ENCODE results near the gene PCED1B.
"Not testable (repeated sequence)": the region's sequence is repeated elsewhere in the genome, so short reads cannot be mapped to it uniquely, and the experiment has no call there.

The PCED1B gene

DNA sequence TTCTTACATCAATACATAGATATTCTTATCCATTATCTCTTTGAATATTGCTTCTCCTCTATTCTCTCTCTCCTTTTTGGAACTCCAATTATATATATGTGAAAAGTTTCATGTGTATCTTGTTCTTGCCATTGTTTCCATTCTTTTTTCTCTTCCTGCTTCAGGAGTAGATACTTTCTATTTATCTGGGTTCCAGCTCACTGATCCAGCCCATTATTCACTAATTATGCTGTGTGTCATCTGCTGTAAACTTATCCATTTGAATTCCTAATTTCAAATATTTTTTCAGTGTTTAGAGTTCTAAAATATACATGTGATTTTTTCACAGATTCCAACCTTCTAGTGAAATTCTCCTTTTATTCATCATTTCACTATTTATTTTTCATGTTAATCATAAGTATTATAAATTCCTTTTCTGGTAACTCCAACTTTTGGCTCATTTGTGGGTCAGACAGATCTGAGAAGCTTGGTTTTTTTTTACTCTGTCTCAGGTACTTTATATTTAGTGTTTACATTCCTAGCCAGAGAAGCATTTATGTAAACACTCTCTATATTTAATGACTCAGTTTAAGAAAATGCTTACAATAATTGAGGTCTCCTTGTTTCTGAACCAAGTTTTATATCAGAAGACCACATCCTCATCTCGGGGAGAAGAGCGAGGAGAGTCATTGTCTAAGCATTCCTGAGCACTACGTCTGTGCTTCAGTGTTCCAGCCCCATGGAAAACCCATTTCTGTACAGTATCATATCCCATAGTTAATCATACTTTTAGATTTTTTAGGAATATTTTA, 16.2 kb downstream of the PCED1B start:
- DNase-seq = no peak

DNA sequence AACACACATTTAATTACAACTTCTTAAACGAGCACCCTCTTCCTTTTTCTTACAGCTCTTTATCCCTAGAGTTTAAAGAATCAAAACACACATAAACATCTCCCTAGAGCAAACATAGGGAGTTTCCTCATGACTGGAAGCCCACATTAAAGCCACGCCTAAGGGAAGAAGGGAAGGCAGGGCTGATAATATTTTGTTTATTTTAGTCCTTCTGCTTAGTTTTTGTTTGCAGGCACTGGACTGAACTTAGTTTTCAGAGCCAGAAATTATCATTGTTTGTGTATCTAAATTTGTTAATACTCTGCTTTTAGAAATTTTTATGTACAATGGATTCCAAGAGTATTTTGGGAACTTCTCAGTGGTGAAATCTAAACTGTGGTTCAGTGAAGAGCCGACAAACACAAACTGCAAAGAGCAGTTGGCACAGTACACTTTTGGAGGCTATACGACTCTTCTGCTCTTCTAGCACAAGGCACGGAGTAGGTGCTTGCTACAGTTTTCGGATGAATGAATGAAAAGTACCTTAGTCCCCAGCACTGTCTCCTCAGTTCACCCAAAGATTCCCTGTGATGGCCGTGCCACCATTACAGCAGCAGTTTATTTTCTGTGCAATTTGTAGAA, 18.0 kb downstream of the PCED1B start:
- no peak for DNase-seq

DNA sequence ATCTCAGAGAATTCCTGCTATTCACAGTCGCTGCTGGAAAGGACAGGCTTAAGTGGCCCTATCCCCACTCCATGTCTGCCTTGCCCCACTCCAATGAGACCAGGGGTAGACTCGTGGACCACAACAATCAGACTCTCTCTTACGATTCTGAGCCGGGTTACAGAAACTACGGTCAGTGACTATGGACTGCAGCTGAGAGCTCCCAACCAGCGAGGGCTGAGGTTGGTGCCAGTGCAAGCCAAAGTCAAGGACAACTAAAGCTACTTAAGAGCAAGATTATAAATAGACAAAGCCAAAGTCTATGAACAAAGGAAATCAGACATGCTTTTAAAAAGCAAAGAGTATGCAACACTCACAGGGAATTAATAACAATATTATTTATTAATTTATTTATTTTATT, 18.7 kb downstream of the PCED1B start:
- DNase-seq = no peak

DNA sequence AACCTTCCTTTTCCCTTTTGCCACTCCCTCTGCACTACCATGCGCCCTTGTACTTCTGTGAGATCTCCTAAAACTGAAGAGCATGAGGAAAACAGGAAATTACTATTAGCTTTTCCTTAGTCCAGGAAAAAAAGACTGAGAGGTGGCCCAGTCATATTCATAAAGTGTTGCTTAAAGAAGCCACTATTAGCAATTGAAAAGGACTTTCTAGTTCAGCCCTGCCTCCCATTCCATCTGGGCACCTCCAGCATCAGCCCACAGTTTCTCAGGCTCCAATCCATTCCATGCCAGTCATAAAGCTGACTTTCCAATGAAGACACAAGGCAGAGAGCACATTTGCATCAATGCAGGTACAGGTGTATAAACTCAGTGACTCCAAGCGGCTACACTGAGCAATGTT, 20.2 kb downstream of the PCED1B start:
- DNase-seq = peak in 1 of 2 experiments; percentile 58

DNA sequence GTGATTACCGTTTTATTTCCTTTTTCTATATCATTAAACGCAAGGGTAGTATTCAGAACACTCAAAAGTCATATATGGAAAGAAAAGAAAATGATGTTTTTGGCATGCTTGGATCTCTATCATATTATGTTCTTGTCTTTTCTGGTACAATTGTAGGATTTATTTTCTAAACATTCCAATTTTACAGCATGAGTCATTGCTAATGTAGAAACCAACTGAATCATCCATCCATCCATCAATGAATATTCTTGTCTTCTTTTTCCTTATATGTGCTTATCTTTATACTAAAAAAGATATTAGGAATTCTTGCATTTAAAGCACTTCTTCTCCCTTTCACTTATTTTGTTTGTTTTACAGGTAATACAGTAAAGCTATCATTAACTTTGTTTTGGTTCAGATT, 20.7 kb downstream of the PCED1B start:
- DNase-seq = no peak

DNA sequence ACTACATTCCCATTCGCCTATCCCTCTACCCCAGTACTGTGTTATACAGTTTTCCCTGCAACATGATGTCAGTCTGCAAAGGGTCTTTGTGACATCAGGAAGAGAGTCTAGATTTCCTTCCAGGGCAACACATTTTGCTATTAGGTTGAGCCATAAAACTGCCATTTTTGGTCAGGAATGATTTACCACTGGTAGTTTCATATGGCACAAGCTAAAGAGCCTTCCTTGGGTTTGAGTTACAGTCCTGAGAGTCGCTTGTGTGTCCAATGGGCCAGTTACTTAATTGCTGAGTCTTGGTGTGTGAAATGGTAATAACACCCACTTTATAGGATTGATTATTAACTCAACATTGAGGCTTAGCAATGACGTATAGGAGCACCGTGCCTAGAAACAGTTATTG, 23.0 kb downstream of the PCED1B start:
- no peak for DNase-seq

DNA sequence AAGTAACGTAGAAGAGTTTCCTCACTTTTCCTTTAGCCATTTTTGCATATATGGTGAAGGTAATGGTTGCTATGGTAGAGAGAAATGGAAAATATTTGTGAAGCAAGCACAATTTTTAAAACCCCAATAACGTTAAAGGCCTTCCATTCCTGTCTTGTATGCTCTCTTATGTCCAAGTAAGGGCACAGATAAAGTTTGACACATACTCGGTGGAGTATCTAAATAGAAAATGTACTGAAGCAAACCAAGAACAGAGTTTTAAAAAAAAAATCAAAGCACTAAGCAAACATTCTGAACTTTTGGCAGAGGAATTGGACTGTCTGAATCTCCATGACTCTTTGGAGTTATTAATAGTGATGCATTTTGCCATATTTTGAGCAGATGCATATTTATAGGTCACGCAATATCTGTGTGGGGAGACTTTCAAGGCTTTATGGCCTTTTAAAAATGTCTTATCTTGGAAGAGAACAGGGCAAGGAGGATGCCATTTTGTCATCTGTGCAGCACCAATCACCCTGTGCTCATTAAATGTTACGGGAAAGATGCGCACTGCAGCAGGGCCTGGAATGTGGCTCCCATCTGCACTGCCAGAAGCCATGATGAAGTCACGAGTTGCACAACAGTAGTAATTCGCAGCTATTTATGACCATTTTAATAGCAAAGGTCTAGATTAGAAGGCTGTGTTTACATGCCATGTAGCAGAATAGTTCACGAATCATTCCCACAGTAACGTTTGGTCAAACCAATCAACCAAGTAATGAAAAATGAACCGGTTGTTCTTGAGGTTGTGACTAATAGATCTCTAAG, 23.6 kb downstream of the PCED1B start:
- DNase-seq = no peak

DNA sequence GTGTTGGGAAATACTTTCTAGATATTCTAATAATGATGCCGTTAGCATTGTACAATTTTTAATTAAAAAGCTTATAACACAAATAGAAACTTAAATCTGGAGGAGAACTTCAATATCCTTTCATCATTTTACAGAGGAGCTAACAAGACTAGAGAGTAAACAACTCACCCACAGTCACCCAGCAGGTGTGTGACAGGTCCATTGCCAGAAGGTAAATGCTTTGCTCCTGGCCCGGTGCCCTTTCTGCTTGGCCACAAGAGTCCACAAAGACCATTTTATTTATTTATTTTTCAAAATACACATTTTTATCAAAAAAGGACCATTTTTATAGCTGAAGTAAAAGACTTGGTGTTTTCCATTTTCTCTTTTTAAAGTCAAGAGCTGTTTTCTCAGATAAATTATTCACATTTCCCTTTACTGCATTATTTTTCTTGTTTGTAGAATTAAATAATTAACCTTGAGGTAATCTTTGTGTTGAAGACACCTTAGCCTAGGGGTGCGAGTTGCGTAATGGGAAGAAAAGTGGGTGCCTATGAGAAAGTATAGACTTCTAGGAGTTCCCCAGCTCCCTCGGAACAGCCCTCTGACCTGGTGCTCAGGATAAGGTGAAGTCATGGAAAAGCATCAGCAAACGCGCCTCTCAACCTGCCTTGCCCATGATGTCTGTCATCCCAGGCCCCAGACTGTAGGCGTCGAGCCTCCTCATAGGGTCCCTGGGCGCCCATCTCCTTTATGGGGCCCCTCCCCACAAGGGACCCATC, 26.7 kb downstream of the PCED1B start:
- DNase-seq = no peak

DNA sequence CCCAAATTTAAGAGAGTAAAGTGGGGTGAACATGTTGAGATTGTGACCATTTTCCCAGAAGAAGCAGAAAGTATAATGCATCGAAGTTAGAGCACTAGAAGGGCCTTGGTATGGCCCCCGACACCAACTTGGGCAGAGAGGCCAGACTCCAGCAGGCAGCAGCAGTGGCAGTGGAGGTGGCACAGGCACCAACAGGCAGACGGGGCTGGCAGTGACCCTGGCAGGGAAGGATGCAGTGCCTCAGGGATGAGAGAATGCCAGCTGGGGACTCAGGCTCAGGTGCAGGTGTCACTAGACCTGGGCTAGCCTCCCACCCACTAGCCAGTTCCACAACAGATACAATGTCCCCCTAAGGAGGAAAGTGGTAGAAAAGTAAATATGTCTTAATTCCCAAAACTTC, 28.0 kb downstream of the PCED1B start:
- no peak for DNase-seq

DNA sequence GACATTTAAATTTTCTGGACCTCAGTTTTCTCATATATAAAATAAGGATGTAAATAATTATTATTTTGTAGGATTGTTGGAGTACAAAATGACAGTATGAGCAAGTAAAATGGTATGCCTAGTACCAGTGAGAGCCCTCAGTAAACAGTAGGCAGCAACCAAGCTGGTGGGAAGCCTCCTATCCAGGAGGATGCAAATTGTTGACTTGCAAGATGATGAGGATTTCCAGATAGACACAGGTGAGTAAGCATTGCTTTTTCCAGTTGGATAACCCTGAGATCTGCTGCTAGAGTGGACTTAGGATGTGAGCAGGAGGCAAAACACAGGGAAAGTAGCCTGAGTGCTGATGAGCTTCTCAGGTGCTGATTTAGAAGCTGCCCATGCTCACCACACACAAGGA, 28.5 kb downstream of the PCED1B start:
- DNase-seq = peak; percentile 76 to 82

DNA sequence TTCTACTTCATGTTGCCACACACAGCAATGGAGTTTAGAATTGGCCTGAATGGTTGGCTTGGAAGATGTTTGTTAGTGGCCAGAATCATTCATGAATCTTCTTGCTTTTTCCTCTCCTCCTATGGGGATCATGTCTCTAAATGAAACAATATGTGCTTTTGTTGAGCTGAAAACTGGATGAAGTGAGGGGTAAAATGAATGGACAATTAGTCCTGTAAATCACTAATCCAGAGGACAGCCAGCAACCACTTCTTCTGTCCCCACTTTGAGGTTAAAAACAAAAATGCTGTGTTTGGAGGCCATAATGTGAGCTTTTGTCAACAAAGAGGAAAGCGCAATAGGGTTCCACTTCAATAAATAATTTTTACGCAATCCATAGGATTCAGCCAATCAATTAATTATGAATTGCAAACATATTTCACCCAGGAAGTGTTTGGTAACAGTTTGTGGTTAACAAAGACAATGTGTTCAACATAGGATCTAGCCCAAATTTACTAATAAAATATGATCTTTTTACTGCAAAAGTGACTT, 30.7 kb downstream of the PCED1B start:
- DNase-seq = no peak

DNA sequence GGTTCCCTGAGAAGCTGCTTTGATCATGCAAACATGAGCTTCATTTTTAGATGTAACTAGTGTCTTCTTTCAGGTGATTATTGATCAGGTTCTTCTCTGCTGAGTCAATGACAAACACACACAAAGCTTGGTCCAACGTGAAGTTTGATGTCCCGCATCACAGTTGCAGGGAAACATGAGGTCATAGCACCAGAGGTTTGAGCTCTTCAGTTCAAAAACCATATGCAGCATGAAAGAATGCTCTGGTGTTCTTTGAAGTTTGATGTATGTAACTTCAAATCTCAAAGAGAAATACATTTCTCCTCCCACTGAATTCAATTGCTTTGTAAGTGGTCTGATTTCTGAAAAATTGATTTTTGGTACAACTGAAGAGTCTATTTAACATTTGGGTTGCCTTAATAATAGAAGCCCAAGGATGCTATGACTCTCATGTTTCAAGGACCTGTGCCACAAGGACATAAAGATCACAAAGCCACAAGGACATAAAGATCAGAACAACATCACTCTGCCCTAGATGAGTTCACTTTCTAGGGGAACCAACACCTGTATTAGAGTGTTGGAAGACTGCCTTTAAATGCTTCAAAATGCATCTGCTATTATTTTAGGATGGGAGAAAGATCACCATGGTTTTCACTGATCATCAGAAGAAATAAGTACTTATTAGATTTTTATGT, 31.4 kb downstream of the PCED1B start:
- DNase-seq = no peak

DNA sequence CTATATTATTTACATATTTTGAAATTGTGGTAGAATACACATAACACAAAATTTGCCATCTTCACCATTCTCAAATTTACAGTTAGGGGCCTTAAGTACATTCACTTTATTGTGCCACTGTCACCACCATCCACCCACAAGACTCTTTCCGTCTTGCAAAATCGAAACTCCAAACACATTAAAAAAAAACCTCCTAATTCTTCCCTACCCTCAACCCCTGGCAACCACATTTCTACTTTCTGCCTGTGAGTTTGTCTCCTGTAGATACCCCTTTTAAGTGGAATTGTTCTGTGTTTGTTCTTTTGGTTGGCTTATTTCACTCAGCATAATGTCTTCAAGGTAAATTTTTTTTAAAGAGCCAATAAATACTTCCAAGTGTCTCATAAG, 32.0 kb downstream of the PCED1B start:
- DNase-seq = no peak

DNA sequence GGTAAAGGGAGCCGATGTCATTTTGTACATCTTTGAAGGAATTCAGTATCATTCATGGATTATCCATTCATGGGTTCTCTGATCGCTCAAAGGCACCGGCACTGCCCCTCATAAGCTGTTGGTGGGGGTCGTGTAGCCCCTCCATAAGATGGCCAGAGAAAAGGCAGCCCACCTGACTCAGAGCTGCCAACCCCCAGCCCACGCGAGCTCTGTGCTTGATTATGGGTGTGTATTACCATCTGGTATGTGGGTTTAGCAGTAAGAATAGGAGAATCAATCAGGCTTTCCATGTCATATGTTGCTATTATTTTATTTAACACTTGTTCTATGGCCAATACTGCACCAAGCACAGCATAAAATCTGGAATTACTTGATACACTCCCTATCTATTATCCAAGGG, 32.4 kb downstream of the PCED1B start:
- DNase-seq = no peak

DNA sequence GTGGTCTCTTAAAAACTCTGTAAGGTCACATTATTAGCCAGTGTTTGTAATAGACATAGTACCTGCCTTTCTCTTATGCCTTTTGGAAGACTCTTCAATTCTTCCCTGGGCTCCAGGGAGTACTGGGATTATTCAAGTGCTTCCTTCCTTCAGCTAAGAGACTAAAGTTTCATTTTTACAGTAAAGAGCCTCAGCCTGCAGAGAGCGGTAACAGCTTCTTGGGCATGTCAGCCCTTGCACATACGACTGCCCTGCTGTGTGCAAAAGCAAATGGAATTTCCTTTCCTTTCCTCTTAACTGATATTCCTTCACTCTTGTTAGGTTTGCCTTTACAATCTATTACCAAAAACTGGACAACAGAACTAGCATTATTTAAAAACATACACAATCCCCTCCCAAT, 33.3 kb downstream of the PCED1B start:
- DNase-seq = no peak

DNA sequence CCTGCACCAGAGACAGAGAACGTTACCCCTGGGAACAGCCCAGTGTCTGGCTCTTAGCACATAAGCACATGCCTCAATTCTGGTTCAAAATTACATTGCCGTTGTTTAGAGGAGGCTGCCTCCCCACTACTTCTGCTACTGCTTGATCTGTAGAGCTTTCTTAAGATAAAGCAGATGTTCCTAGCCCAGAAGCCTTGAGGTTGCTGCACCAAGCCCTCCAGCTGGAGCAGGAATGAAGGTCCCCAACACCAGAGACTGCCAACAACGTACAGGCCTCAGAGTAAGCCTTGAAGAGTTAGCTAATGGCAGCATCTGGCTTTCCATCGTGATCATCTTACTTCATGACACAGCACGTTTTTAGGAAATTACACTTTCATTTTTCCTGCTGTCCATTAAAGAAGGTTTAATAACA, 35.1 kb downstream of the PCED1B start:
- no peak for DNase-seq

DNA sequence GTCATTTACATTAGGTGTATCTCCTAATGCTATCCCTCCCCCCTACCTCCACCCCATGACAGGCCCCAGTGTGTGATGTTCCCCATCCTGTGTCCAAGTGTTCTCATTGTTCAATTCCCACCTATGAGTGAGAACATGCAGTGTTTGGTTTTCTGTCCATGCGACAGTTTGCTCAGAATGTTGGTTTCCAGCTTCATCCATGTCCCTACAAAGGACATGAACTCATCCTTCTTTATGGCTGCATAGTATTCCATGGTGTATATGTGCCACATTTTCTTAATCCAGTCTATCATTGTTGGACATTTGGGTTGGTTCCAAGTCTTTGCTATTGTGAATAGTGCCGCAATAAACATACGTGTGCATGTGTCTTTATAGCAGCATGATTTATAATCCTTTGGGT, 37.9 kb downstream of the PCED1B start:
- DNase-seq = not testable (repeated sequence)

DNA sequence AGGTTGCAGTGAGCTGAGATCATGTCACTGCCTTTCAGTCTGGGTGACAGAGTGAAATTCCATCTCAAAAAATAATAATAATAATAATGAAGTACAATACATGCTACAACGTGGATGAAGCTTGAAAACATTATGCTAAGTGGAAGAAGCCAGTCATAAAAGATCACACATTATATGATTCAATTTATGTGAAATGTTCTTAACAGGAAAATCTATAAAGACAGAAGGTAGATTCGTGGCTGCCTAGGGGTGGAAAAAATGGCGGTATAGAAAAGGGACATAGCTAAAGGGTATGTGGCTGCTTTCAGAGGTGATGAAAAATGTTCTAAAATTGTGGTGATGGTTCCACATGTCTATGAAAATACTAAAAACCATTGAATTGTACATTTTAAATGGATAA, 41.3 kb downstream of the PCED1B start:
- DNase-seq = no peak

DNA sequence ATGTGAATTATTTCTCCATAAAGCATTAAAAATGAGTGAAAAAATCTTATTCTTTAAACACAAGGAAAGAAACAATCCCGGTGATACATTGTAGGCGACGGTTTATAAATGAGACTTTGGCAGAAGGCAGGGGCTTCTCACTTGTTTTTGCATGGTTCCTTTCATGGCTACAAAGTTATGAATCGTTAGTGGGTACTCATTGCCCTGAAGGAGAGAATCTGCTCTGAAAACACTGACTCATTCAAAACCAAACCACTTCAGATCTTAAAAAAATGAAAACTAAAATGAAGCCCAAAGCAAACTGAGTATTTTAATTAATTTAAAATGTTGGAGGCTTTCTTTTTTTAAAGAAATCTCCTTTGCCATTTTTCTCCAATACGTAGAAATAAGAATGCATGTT, 41.7 kb downstream of the PCED1B start:
- no peak for DNase-seq

DNA sequence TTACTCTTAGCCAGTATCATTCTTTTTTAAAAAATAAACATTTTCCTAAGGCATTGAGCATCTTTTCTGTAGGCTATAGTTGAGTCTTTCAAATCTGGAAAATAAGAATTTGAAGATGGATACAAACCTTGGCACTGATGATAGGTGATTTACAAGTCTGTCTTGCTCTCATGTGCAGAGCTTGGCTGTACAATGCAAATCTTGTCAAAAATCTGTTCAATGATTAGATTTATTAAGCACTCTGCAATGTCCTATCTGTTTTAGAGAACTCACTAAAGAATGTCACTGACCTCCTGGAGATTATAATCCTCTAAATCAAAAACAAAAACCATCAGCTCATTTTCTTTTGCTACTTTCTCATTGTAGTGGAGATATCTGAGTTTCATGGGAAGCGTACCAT, 43.2 kb downstream of the PCED1B start:
- no peak for DNase-seq

DNA sequence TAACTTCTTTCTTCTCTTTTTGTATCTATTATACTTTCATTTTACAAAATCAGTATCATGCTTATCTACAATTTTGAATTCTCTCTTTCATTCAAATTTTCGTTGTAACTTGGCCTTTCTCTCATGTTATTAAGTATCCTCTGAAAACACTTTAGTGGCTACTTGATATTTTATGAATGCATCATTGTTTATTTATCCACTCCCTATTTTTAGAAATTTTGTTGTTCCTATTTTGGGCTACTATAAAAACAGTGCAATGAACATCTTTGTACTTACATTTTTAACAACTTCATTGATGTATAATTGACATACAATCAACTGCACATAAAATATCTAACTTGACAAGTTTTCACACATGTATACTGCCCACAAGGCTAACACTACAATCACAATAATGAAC, 44.3 kb downstream of the PCED1B start:
- DNase-seq = no peak

DNA sequence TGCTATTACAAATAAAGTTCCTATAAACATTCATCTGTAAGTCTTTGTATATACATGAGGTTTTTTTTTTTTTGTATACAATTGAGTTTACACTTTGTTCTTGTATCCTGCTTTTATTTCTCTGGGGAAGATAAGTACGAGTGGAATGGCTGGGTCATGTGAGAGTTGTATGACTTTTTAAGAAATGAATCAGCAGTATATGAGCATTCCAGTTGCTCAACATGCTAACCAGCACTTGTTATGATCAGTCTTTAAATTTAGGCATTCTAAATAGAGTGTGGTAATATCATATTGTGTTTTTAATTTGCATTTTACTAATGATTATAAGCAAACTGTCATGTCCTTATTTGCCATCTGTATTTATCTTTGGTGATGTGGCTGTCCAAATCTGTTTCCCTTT, 45.0 kb downstream of the PCED1B start:
- DNase-seq = no peak

Measured in NCI-H526 (cell line).